PC-3 (cell line): ENCODE data around the gene ZNF385C.

ENCODE experiments used
- EZH2 ChIP-seq: fragments of 300-600 bp; sonication (generic); IDR thresholded peaks from one replicate; pipeline ENCODE4 v1.6.1; 2017; ENCODE audit warnings: antibody characterized with exemption, mild to moderate bottlenecking, low read length; ENCODE audit not compliant: unreplicated experiment
- EZH2phosphoT487 ChIP-seq: fragments of 300-600 bp; sonication (generic); IDR thresholded peaks from 2 replicates; pipeline ENCODE4 v1.6.1; 2018; ENCODE audit warnings: mild to moderate bottlenecking, antibody characterized with exemption, low read length, borderline replicate concordance
- TF ChIP-seq, protein P1 (sequence below): fragments of 300-600 bp; sonication (generic); conservative IDR thresholded peaks from 2 replicates; pipeline ENCODE4 v1.5.1; 2017; ENCODE audit warnings: antibody characterized with exemption, low read depth, mild to moderate bottlenecking, low read length

DNA sequence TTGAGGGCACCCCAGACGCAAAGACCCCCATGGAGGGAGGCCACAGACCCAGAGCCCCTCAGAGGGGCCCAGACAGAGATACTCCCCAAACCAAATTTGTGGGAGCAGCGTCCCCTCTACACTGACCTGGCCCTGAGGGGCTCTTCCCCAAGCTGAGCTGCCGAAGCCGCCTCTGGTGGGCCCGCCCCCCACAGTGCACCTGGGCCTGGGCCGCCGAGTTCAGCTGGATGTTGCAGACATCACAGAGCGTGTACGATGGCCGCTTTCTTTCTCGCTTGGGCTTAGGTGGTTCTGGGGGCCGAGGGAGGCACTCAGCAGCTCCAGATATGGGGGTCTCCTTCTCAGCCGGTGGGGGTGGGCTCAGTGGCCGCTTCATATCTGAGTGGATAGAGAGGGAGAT is 35.6 kb downstream of the ZNF385C start:
- TF ChIP-seq EZH2: no peak
- TF ChIP-seq, protein P1, sequence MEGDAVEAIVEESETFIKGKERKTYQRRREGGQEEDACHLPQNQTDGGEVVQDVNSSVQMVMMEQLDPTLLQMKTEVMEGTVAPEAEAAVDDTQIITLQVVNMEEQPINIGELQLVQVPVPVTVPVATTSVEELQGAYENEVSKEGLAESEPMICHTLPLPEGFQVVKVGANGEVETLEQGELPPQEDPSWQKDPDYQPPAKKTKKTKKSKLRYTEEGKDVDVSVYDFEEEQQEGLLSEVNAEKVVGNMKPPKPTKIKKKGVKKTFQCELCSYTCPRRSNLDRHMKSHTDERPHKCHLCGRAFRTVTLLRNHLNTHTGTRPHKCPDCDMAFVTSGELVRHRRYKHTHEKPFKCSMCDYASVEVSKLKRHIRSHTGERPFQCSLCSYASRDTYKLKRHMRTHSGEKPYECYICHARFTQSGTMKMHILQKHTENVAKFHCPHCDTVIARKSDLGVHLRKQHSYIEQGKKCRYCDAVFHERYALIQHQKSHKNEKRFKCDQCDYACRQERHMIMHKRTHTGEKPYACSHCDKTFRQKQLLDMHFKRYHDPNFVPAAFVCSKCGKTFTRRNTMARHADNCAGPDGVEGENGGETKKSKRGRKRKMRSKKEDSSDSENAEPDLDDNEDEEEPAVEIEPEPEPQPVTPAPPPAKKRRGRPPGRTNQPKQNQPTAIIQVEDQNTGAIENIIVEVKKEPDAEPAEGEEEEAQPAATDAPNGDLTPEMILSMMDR: no peak
- no peak for TF ChIP-seq EZH2phosphoT487
